NCI-H1694 treated with DMSO at 0.1 percent for 48 hours (cell line): ENCODE results near the gene CCDC87.

Source experiments
- DNase-seq: peaks from one replicate; lab custom pipeline; 2025; lab: John Stamatoyannopoulos, UW

The CCDC87 gene

DNA sequence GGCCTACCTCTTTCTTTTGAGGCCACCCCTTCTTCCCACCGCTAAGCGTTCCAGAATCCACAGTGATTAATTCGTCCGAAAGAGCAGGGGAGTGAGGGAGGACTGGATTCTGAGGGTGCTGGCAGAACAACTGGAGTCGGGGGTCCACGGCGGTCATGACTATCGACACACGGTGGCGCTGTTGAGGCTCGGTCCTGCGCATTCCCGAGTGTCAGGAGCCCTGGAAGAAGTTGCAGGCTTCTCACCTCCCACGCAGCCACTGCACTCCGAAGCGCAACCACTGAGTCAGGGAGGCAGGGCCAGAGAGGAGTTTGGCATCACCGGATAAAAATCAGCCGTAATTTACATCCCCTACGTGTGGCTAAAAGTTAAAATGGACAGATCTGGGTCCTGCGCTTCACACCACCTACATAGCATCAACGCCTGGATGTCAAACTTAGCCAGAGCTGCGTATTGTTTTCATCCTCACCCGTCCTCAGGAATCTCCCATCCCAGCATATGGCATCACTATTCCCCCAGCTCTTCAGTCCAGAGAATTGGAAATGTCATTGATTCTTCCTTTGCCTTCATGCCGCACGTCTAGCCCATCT lies 13.8 kb downstream of the CCDC87 start:
- DNase-seq: peak; percentile 31

DNA sequence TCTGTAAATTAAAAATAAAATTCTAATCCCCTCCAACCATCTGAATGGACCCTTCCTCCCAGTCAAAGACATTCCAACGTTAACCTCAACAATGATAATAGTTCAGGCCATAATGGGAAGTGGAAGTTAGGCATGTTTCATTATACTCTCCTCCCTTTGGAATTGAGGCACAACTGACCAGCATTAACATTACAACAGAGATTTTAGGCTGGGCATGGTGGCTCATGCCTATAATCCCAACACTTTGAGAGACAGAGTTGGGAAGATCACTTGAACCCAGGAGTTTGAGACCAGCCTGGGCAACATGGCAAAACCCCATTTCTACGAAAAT lies 22.0 kb downstream of the CCDC87 start:
- DNase-seq: no peak

DNA sequence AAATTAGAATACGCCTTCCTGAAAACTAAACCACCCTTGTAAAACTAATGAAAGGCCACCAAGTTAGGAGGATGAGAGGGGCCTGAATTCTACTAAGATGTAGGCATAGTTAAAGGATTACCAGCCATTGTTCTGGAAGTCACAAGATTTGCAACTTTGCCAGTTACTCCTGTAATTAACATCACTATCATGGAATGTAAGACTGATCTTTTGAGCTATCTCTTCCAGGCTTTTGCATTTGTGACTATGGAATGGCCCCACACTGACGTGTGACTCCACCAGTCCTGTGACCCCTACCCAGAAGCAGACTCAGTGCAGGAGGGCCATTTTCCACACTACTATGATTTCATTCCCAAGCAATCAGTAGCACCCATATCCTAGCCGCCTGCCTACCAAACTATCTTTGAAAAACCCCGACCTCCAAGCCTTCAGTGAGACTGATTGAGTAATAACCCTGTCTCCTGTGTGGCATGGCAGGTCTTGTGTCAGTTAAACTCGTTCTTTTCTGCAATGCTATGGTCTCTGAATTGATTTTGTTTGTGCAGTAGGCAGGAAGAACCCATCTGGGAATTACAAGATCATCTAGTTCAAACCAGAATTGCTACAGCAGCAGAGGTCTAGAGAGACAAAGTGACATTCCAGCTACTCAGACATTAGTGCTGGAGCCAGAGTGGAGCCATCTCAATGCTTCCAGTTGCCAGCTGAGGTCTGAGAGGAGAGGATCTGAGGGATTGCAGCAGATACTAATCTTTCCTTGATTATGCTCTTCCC lies 22.6 kb downstream of the CCDC87 start:
- DNase-seq: no peak

DNA sequence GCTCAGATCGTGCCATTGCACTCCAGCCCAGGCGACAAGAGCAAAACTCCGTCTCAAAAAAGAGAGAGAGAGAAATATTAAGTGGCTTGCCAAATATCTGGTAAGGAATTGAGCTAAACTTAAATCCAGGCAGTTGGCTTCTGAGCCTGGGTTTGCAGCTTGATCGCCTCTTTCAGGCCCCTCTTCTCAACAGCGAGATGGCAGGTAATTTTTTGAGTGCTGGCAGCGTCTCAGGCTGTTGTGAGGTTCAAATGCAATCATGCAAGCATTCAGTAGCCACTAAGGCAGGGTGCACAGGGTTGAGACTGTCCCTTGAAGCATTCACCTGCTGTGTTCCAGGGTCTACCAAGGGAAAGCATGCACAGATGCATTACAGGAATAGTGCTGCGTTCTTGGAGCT lies 23.8 kb downstream of the CCDC87 start:
- DNase-seq: no peak

DNA sequence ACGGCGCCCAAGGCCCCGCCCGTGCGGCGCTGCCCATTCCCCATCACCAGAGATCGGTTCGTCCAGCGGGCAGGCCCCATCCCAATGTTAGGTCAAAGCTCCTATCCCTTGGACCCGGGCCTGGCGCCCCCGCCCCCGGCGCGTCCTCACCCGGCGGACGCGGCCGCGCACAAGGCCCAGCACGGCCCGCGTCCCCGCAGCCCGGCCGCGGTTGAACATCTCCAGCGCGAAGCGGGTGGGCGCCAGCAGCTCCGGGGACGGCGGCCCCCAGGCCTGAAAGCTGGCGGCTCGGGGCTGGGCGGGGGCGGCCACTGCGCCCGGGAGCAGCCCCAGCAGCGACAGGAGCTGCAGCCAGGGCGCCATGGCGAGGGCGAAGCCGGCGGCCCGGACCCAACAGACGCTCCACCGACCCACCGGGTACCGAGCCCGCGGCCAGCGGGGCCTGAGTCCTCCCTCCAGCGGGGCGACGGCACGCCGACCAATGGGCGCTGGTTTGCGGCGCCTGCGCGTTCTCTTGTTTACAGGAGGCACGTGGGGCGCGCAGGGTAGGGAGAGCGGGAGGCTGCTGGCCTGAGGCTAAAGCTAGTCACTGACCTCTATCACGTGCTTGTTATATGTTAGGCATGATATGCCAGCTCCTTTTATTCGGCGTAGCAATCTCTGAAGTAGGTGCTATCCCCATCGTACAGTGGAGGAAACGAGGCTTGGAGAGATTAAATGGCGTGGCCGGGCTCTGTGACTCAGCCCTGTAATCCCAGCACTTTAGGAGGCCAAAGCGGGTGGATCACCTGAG lies 24.5 kb downstream of the CCDC87 start, which contains the start of gene CTSF:
CTSF (minus strand) TSS at position 483 of the 793 bp plus-strand sequence; CDS start at position 363, 120 bp downstream.
- DNase-seq: peak; percentile 28

DNA sequence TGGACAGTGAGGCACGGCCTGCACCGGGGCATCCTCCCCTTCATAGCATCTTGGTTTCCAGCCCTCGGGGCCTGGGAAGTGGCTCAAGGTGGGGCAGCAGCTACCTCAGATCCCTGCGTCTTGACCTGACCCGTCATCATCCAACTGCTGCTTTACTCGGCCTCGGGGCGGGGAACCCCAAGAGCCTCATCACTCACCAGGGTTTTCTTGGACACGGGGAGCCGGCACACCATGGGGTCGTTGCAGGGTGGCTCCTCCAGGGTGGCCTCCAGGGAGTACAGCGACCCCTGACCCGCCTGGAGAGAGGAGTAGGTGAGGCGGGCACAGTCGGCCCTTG lies 25.1 kb downstream of the CCDC87 start:
- no peak for DNase-seq

DNA sequence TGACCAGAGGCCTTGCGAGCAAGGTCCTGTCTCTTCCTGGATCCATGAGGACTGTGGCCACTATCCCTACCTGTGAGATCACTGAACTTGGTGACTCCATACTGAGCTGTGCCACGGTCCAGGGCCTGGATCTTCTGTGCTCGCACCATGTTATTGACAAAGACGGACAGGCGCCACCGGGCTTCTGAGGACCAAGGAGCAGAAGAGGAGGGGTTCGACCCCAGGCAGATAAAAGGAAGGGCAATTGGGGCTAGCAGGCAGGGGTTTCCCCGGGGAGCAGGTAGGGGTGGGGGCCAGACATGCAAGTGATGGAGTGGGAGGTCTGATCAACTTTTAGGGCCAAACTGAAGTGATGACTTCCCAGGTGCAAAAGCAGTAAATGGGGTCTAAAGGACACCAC lies 26.6 kb downstream of the CCDC87 start:
- no peak for DNase-seq

DNA sequence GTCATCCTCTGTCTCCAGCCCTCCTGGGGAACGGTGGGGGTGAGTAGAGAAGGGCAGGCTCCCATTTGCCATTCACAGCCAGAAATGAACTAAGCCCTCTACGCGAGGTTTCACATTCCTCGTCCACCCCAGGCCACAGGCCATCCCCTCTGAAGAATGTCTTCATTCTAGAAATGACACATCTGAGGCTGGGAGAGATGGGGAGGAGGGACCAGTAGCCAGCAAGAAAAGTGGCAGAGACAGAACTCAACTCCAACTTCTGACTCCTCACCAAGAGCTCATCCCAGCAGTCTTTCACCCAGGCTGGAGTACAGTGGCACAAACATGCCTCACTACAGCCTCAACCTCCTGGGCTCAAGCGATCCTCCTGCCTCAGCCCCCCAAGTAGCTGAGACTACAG lies 27.9 kb downstream of the CCDC87 start:
- DNase-seq: no peak

DNA sequence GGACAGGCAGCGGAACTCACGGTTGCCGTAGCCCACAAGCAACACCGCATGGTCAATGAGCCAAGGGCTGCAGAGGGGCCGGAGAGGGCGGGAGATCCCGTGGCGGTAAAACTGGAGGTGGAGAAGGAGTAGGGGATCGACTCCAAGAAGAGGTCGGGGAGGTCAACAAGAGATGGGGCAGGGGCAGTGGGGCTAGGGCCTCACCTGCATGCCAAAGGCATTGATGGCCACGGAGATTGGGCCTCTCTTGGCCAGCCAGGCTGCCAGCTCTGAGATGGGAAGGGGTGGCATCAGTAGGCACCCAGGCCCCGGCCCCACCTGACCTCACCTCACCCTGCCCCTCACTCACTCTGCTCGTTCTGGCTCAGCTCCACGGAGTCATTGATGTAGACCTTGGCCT lies 28.3 kb downstream of the CCDC87 start:
- no peak for DNase-seq

DNA sequence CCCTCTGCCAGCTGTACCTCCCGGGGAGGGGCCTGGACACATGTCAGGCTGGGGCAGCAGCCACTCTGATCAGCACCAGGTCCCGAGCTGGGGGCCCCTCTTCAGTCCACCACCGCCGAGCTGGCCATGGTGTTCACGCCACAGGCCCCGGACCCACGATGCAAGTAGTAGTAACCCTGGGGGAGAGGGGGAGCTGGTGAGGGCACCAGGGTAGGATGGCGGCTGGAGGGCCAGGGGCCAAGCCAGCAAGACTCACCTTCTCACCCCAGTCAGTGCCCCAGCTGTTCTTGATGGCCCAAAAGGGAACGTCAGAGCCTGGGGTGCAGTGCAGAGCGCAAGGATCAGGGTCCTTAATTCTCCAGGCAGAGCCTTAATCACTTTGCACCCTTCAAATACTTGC lies 29.0 kb downstream of the CCDC87 start:
- no peak for DNase-seq

DNA sequence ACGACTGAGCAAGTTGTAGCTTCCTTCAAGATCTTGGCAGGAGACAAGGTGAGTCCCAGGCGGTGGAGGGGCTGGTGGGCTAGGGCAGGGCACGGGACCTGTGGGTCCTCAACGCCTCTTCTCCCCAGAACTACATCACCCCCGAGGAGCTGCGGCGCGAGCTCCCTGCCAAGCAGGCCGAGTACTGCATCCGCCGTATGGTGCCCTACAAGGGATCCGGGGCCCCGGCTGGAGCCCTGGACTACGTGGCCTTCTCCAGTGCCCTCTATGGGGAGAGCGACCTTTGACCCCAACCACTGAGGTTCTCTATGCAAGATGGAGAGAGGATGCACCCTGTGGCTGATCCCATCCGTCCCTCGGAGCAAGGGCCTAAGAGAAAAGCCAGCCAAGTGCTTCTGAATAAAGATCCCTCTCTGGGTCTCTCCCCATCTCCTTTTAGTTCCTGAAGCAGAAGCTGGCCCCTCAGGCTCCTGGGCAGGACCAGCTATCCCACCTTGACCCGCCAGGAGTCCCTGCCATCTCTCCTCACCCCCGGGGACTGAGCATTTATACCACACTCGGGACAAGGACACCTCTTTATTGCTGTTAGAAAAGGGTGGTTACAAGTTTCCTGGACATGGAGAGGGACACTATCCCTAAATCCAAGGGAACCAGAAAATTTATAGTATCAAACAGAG lies 29.8 kb downstream of the CCDC87 start:
- no peak for DNase-seq

DNA sequence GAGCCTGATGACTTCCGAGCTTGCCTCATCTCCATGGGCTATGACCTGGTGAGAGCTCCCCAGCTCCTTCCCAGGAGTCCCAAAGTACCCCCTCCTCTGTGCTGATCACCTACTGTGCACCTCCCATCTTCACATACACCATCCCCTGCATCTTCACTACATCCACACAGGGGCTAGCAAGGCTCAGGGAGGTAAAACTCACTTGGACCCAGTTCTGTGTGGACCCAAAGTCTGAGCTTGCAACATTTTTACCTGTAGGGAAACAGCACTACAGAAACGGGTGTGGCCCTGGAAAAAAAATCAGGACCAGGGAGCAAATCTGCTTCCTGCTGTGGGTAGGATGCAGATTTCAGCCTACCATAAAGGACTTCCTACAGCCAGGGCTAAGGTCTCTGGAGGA lies 30.6 kb downstream of the CCDC87 start:
- DNase-seq: no peak

DNA sequence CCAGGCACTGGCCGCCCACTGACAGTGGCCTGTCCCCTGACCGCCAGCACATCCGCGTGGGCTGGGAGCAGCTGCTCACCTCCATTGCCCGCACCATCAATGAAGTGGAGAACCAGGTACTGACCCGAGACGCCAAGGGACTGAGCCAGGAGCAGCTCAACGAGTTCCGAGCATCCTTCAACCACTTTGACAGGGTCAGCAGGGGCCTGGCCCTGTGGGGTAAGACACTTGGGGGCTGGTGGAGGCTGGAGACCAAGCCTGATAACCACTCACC lies 31.0 kb downstream of the CCDC87 start:
- DNase-seq: no peak

DNA sequence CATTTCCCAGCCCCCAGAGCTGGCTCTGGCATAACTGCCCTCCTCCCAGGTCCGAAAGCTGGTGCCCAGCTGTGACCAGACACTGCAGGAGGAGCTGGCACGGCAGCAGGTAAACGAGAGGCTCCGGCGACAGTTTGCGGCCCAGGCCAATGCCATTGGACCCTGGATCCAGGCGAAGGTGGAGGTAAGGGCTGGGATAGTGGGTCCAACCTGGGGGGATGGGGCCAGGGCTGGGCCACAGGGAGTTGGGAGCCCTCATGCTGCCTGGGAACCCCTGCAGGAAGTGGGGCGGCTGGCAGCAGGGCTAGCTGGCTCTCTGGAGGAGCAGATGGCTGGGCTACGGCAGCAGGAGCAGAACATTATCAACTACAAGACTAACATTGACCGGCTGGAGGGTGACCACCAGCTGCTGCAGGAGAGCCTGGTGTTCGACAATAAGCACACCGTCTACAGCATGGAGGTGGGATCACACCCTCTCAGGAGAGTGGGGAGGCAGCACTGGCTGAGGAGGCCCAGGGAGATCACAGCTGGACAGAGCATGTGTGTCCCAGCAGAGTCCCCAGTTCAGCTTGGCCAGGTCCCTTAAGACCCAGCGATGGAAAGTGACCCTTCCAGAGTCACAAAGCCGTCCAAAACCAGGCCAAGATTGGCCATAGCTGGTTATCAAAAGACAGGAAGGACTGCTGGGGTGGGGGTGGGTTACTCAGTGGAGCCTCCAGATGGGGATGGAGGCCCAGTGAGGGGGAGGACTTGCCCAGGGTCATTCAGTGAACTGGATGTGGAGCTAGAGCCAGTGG lies 31.5 kb downstream of the CCDC87 start:
- no peak for DNase-seq

DNA sequence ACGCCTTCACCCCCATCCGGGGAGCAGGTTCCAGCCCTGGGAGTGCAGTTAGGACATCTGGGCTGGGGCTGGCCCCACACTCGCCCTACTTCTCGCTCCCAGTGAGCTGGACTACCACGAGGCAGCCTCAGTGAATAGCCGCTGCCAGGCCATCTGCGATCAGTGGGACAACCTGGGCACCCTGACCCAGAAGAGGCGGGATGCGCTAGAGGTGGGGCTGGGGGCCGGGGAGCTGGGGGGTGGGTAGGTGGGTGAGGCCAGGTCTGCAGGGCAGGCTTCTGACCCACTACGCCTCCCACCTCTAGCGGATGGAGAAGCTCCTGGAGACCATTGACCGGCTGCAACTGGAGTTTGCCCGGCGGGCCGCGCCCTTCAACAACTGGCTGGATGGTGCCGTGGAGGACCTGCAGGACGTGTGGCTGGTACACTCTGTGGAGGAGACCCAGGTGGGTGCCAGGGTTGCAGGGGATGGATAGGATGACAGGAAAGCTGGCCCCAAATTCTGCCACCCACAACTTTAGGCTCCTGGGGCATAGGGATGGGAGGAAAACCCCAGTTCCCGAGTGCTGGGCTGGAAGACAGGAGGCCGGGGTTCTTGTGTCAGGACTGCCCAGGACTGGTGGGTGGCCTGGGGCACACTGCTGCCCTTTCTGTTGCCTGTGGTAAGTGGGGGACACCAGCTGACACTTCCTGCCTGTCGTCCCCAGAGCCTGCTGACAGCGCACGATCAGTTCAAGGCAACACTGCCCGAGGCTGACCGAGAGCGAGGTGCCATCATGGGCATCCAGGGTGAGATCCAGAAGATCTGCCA lies 32.8 kb downstream of the CCDC87 start:
- no peak for DNase-seq

DNA sequence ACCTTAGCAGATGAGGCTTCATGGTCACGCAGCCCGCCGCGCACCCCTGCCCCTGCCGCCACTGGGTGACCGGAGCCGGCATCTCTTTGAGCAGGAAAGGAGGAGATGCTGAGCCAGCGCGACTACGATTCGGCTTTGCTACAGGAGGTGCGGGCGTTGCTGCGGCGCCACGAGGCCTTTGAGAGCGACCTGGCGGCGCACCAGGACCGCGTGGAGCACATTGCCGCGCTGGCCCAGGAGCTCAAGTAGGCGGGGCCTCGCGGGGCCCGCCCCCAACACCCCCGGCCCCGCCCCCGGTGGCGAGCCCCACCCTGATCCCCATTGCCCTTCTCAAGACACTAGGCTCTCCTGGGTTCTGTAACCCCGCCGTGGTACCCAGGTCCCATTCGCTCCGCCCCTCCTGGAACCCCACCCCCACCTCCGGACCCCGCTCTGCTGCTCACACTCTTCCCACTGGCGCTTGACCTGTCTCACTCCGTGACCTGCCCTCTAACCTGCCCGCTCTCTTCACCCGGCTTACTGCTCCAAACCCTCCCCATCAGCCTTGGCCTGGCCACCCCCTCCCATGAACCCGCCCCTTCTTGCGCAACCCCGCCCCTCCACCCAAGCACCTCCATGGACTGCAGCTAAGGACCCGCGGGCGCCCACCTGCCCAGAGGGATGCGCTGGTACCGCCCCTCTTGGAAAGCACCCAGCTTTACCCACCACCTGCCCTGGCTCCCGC lies 33.6 kb downstream of the CCDC87 start:
- DNase-seq: no peak

DNA sequence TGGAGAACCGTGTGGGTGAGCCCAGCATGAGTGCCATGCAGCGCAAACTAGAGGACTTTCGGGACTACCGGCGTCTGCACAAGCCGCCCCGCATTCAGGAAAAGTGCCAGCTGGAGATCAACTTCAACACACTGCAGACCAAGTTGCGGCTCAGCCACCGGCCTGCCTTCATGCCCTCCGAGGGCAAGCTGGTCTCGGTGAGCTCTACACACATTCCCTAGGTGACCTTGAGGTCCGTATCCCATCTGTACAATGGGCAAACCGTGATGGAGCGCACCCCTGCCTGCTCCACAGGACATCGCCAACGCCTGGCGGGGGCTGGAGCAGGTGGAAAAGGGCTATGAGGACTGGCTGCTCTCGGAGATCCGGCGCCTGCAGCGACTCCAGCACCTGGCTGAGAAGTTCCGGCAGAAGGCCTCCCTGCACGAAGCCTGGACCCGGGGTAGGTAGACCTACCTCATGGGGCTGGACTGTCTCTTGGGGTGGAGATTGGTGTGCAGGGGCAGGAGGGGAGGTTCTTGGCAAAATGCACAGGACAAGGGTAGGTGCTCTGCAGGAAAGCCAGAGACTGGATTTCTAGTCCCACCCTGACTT lies 35.0 kb downstream of the CCDC87 start:
- DNase-seq: no peak

DNA sequence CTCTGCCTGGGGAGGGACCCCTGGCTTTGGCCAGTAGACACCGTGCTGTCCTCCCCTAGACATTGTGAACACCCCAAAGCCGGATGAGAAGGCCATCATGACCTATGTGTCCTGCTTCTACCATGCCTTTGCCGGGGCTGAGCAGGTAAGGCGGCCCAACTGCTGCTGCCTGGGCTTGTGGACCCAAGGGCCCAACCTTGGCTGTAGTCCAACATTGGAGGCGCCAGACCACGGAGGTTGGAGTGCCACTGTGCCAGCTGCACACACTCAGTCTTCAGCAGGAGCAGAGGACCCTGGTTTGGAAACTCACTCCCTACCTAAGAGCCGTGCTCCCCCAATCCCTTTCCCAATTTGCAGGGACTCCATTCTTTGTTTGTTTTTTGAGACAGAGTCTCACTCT lies 36.8 kb downstream of the CCDC87 start:
- DNase-seq: no peak

DNA sequence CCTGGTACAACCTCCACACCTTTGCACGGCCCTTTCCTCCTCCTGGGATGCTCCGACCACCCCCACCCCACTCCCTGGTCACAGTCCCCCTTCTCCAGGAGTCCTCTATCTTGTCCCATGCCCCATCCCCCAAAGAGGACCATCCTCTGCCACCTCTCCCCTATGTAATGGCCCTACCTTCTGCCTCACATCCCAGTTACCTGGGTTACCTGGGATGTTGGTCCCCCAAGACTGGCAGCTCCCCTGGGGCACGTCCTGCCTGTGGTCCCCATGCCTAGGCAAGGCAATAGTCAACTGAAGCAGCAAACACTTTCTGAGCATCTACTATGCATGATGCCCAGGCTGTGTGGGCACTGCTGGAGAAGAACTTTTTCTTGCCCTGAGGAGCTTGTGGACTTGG lies 37.4 kb downstream of the CCDC87 start:
- DNase-seq: no peak

DNA sequence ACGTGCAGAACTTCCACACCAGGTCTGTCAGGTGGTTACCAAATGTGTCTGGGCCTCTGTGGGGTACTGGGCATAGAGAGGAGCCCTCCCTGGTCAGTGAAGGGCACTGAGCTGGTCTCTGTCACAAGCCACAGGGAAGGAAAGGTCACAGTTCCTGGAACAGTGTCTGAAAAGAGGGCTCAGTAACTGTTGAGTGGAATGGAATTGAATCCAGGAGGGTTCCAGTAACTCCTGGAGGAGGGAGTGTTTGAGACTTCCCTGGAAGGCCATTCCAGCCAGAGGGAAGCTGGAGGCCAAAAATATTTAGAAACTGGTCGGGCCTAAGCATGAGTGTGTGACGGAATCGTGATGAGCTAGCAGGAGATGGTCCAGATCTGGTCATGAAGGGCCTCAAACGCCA lies 38.3 kb downstream of the CCDC87 start:
- no peak for DNase-seq
